A549 (cell line): ENCODE results near the gene ZSCAN5A.

Experiments used
- EP300 ChIP-seq, 2 experiments: fragments of >200 bp; sonication (Bioruptor Twin); formaldehyde crosslinking; IDR thresholded peaks; 2 replicates in 1 of 2; 3 replicates in 1 of 2; pipeline ENCODE4 v1.6.1; 2016 to 2017
- ESRRA ChIP-seq: fragments of 150-350 bp; IDR thresholded peaks from 2 replicates; pipeline ENCODE4 v1.6.1; 2014; ENCODE audit warnings: mild to moderate bottlenecking, low read length, borderline replicate concordance
- MAX ChIP-seq: IDR thresholded peaks from 2 replicates; pipeline ENCODE4 v1.6.1; 2012
- POLR2A ChIP-seq: IDR thresholded peaks from 2 replicates; pipeline ENCODE4 v1.6.1; 2012; ENCODE audit warnings: mild to moderate bottlenecking, low read length
- RAD21 ChIP-seq, 2 experiments: fragments of >200 bp in 1 of 2; sonication (Bioruptor Twin) in 1 of 2; formaldehyde crosslinking in 1 of 2; IDR thresholded peaks in 1 of 2; conservative IDR thresholded peaks in 1 of 2; 2 replicates in 1 of 2; 3 replicates in 1 of 2; pipeline ENCODE4 v1.6.1; 2012 to 2018; ENCODE audit warnings: inconsistent platforms in 1 of 2
- SREBF2 ChIP-seq: fragments of 450-650 bp; IDR thresholded peaks from 2 replicates; pipeline ENCODE4 v1.6.1; 2014; ENCODE audit warnings: mild to moderate bottlenecking, moderate library complexity
- TP53 ChIP-seq: fragments of 250-450 bp; sonication (Bioruptor Pico); IDR thresholded peaks from 2 replicates; pipeline ENCODE4 v1.5.0; 2021; ENCODE audit warnings: mild to moderate bottlenecking, moderate library complexity
- TF ChIP-seq, protein P1 (sequence below): fragments of >200 bp; sonication (Bioruptor Twin); formaldehyde crosslinking; IDR thresholded peaks from 3 replicates; pipeline ENCODE4 v1.5.1; 2016

DNA sequence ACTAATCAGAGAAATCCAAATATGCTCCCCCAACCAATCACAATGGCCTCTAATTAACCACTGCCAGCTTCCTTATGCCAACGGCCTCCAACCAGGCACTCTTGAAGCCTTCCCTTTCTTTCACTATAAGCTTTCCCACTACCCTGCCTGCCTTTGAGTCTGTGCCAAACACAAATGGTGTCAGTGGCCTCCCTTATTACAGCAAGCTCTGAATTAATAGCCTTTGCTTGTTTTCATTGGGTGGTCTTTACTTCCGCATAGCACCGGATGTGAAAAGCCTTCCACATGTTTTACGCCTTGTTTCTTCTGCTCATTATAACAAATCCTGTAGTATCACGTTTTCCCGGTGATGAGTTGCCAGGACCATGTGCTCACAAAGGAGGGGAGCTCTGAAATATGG, 43.5 kb downstream of the ZSCAN5A start:
- TF ChIP-seq SREBF2 (no peak), POLR2A (no peak), TP53 (no peak), RAD21 (conservative IDR thresholded peaks at IDR 0.05 in 1 of 2, IDR thresholded peaks at IDR 0.05 in 1 of 2) (no peak), MAX (no peak), EP300 (IDR thresholded peaks at IDR 0.05) (no peak), ESRRA (no peak)
- TF ChIP-seq, protein P1, sequence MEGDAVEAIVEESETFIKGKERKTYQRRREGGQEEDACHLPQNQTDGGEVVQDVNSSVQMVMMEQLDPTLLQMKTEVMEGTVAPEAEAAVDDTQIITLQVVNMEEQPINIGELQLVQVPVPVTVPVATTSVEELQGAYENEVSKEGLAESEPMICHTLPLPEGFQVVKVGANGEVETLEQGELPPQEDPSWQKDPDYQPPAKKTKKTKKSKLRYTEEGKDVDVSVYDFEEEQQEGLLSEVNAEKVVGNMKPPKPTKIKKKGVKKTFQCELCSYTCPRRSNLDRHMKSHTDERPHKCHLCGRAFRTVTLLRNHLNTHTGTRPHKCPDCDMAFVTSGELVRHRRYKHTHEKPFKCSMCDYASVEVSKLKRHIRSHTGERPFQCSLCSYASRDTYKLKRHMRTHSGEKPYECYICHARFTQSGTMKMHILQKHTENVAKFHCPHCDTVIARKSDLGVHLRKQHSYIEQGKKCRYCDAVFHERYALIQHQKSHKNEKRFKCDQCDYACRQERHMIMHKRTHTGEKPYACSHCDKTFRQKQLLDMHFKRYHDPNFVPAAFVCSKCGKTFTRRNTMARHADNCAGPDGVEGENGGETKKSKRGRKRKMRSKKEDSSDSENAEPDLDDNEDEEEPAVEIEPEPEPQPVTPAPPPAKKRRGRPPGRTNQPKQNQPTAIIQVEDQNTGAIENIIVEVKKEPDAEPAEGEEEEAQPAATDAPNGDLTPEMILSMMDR, result no peak
